ENCODE measurements around the gene DCLK3. TPM values are rescaled to one million over a fixed set of nuclear protein-coding genes. Genes with fewer than 3 reads are reported as not detected.

The DCLK3 gene
- total RNA-seq, 1 donor from 2014 or later = 0.10 TPM

GRCh38 chr3:36804295-36805055 lies 40.1 kb upstream of the DCLK3 start:
- no peaks in the 10 kb centered on the region for H3K27me3 Mint-ChIP-seq
- TF ChIP-seq, protein P1, sequence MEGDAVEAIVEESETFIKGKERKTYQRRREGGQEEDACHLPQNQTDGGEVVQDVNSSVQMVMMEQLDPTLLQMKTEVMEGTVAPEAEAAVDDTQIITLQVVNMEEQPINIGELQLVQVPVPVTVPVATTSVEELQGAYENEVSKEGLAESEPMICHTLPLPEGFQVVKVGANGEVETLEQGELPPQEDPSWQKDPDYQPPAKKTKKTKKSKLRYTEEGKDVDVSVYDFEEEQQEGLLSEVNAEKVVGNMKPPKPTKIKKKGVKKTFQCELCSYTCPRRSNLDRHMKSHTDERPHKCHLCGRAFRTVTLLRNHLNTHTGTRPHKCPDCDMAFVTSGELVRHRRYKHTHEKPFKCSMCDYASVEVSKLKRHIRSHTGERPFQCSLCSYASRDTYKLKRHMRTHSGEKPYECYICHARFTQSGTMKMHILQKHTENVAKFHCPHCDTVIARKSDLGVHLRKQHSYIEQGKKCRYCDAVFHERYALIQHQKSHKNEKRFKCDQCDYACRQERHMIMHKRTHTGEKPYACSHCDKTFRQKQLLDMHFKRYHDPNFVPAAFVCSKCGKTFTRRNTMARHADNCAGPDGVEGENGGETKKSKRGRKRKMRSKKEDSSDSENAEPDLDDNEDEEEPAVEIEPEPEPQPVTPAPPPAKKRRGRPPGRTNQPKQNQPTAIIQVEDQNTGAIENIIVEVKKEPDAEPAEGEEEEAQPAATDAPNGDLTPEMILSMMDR (conservative IDR thresholded peaks at IDR 0.05) = no peak
- H3K9me3 Mint-ChIP-seq = no peaks in the 10 kb centered on the region
- peaks cover 4% of the 10 kb centered on the region for H3K36me3 Mint-ChIP-seq
- H3K27ac Mint-ChIP-seq = no peak overlapping the region
- H3K4me1 Mint-ChIP-seq (ENCODE audit: unreplicated experiment) = no peaks in the 10 kb centered on the region
- no peak overlapping the region for H3K4me3 Mint-ChIP-seq
- DNase-seq (ENCODE audit: extremely low spot score, unreplicated experiment) = no peak

DNA sequence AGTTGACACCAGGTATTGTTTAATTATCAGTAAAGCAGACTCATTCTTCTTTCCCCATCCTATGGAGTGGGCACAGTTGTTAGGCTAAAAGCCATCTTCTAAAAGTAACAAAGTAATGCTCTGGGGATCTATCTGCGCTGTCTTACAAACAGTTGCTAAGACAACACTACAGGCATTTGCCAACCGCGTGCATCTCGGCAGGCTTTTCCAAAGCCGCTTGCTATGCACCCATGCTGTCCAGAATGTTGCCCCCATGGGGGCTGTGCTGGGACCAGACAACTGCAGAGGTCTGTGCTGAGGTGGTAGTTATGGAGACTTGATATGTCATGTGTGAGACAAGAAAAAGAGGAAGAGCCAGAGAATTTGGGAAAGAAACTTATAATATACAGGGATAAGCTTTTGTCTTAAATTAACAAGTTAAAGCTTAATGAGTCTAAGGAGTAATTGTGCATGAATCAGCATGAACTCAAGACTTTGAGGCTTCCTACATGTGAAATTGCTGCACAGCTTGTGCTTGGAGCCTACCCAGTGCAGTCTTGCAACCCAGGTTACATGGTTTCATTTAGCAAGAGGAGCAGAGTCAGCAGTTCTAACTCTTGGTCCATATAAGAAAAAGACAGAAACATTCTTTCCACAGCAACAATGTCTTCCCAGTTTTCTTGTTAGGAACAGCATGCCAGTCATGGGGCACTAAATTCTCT lies 38.9 kb upstream of the DCLK3 start:
- TF ChIP-seq, protein P1 (conservative IDR thresholded peaks at IDR 0.05) = no peak
- peaks cover 4% of the 10 kb centered on the region for H3K36me3 Mint-ChIP-seq
- H3K9me3 Mint-ChIP-seq = no peaks in the 10 kb centered on the region
- no peaks in the 10 kb centered on the region for H3K4me1 Mint-ChIP-seq (ENCODE audit: unreplicated experiment)
- no peak for DNase-seq (ENCODE audit: extremely low spot score, unreplicated experiment)
- no peaks in the 10 kb centered on the region for H3K27me3 Mint-ChIP-seq
- H3K4me3 Mint-ChIP-seq = no peak overlapping the region
- no peak overlapping the region for H3K27ac Mint-ChIP-seq

DNA sequence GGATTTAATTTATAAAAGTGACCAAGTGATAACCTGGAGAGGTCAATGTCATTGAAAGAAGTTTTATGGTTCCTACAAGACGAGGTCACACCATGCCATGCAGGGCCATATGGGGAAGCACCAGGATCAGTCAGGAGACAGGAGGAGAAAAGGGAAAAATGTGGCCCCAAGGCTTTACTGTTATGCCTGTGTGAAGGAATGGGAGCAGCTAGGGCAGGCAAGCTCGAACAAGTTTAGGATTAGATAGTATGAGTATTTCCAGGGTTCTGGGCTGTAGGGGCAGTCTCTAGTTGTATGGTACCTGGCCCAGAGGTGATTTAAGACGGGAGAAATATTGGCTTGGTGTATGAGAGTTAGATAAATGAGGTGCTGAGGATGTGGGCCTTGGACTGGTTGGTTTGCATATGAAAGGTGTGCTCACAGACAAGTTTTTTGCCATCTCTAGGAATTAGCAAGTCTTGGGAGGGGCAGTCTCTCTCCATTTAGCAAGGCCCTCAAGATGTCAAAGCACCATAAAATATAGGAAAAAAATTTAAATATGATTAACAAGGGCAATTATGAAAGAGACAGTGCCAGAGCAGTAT lies 36.3 kb upstream of the DCLK3 start:
- DNase-seq (ENCODE audit: extremely low spot score, unreplicated experiment) = no peak
- Mint-ChIP-seq H3K27me3 (no peaks in the 10 kb centered on the region), H3K4me3 (no peak overlapping the region), H3K36me3 (no peaks in the 10 kb centered on the region), H3K27ac (no peak overlapping the region), H3K9me3 (no peaks in the 10 kb centered on the region), H3K4me1 (ENCODE audit: unreplicated experiment) (no peaks in the 10 kb centered on the region)
- TF ChIP-seq, protein P1 (conservative IDR thresholded peaks at IDR 0.05) = no peak

GRCh38 chr3:36796881-36797280 lies 32.5 kb upstream of the DCLK3 start:
- Mint-ChIP-seq H3K4me3 (no peak overlapping the region), H3K9me3 (no peaks in the 10 kb centered on the region), H3K27ac (no peak overlapping the region), H3K36me3 (no peaks in the 10 kb centered on the region), H3K27me3 (peaks cover 8% of the 10 kb centered on the region), H3K4me1 (ENCODE audit: unreplicated experiment) (no peaks in the 10 kb centered on the region)
- no peak for DNase-seq (ENCODE audit: extremely low spot score, unreplicated experiment)
- TF ChIP-seq, protein P1 (conservative IDR thresholded peaks at IDR 0.05) = no peak

DNA sequence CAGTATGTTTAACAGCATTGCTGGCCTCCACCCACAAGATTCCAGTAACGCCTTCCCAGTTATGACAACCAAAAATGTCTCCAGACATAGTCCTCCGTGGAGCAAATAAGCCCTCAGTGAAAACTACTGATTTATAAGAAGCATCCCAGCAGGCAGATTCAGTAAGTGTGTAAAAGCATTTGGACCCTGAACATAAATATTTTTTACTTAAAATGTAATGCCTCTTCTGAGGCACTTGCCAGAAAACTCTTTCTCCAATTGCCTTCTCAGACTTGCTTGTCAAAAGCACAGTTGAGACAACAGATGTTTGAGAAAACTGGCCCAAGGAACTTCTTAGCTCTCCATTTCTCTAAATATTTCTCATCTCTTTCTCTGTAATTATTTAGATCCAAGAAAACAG lies 31.8 kb upstream of the DCLK3 start:
- H3K36me3 Mint-ChIP-seq = no peaks in the 10 kb centered on the region
- no peak overlapping the region for H3K4me3 Mint-ChIP-seq
- DNase-seq (ENCODE audit: extremely low spot score, unreplicated experiment) = no peak
- H3K27ac Mint-ChIP-seq = no peak overlapping the region
- TF ChIP-seq, protein P1 (conservative IDR thresholded peaks at IDR 0.05) = no peak
- H3K9me3 Mint-ChIP-seq = no peaks in the 10 kb centered on the region
- H3K27me3 Mint-ChIP-seq = peaks cover 12% of the 10 kb centered on the region
- H3K4me1 Mint-ChIP-seq (ENCODE audit: unreplicated experiment) = no peaks in the 10 kb centered on the region

Data from type B pancreatic cell (in vitro differentiated cells).